ENCODE data around the gene NRG2.

Gene NRG2

GRCh38 chr5:139829471-139829870, 213.6 kb downstream of the NRG2 start:
- no peak for DNase-seq

GRCh38 chr5:139828207-139828895, 214.7 kb downstream of the NRG2 start:
- DNase-seq: no peak

GRCh38 chr5:139825690-139826089, 217.4 kb downstream of the NRG2 start:
- DNase-seq: no peak

- DNase-seq: no peak
Measured at GRCh38 chr5:139823757-139824355, 219.2 kb downstream of the NRG2 start.

GRCh38 chr5:139822553-139823425, 220.3 kb downstream of the NRG2 start:
- DNase-seq: no peak

GRCh38 chr5:139821806-139822552, 221.1 kb downstream of the NRG2 start:
- no peak for DNase-seq

GRCh38 chr5:139820606-139821005, 222.5 kb downstream of the NRG2 start:
- no peak for DNase-seq

- no peak for DNase-seq
Measured at GRCh38 chr5:139820130-139820529, 223.0 kb downstream of the NRG2 start.

GRCh38 chr5:139817970-139818369, 225.1 kb downstream of the NRG2 start:
- DNase-seq: no peak

GRCh38 chr5:139817362-139817761, 225.7 kb downstream of the NRG2 start:
- no peak for DNase-seq

- DNase-seq: no peak
Measured at GRCh38 chr5:139816566-139816965, 226.5 kb downstream of the NRG2 start.

- DNase-seq: no peak
Measured at GRCh38 chr5:139814704-139815280, 228.3 kb downstream of the NRG2 start.

- no peak for DNase-seq
Measured at GRCh38 chr5:139814191-139814601, 228.9 kb downstream of the NRG2 start.

- no peak for DNase-seq
Measured at GRCh38 chr5:139812836-139813805, 230.0 kb downstream of the NRG2 start.

- no peak for DNase-seq
Measured at GRCh38 chr5:139812323-139812722, 230.8 kb downstream of the NRG2 start.

- DNase-seq: no peak
Measured at GRCh38 chr5:139811274-139811607, 231.9 kb downstream of the NRG2 start.

GRCh38 chr5:139810341-139811273, 232.5 kb downstream of the NRG2 start:
- DNase-seq: no peak

- DNase-seq: no peak
Measured at GRCh38 chr5:139809331-139809810, 233.7 kb downstream of the NRG2 start.

- DNase-seq: no peak
Measured at GRCh38 chr5:139808481-139809330, 234.4 kb downstream of the NRG2 start.
